Cardiac fibroblast (primary cell): Measurements from ENCODE around the gene TLCD3B.
"Not testable (repeated sequence)": the region's sequence is repeated elsewhere in the genome, so short reads cannot be mapped to it uniquely, and the experiment has no call there.

Experiments used
- DNase-seq, 2 donors: peaks; one replicate each; pipeline versions ENCODE4 v3.0.0 to v3.0.0-alpha.2; 2010; ENCODE audit warnings: low read depth in 2 of 2
- H3K4me3 ChIP-seq, 2 donors: replicated peaks in 1 of 2; 1 replicate in 1 of 2; 2 replicates in 1 of 2; pipeline ENCODE4 v1.5.1; 2011; ENCODE audit warnings: low read depth in 2 of 2, low read length in 2 of 2, mild to moderate bottlenecking in 2 of 2, moderate library complexity in 1 of 2
- CTCF ChIP-seq: IDR thresholded peaks from one replicate; pipeline ENCODE4 v1.5.1; 2011; ENCODE audit warnings: low read depth, mild to moderate bottlenecking, low read length, inconsistent platforms

TLCD3B gene

DNA sequence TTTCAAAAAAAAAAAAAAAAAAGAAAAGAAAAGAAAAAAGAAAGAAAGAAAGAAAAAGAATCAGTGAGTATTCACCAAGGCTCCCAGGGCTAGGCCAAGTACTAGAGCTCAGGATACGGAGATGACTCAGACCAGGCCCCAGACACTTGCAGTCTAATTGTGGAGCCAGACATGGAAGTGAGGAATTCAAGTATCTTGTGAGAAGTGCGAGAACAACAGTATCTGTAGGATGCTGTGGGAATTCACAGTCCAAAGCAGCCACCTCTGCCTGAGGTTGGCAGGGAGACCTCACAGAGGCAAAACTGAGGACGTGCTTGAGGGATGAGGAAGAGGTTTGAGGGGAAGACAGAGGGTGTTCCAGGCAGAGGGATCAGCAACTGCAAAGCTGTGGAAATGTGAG lies 20.4 kb upstream of the TLCD3B start:
- no peak for TF ChIP-seq CTCF
- H3K4me3 ChIP-seq, result no peak overlapping the region
- peak; percentile 63 to 82 for DNase-seq

DNA sequence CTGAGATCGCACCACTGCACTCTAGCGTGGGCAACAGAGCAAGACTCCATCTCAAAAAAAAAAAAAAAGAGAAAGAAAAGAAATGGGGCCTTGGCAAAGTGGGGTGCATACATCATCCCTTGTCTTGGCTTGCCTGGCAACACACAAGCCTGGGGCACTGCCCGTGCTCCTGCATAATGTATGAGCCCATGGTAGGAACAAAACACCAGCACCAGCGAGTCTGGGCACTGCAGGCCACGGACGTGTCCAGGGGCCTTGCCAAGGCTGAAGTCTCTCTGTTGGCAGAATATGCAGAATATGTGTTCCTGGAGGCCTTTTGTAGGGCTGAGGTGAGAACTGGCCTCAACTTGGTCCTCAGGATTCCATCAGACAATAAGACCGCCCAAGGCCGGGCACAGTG lies 18.8 kb upstream of the TLCD3B start:
- DNase-seq, result no peak
- TF ChIP-seq CTCF, result no peak
- no peak overlapping the region for H3K4me3 ChIP-seq

DNA sequence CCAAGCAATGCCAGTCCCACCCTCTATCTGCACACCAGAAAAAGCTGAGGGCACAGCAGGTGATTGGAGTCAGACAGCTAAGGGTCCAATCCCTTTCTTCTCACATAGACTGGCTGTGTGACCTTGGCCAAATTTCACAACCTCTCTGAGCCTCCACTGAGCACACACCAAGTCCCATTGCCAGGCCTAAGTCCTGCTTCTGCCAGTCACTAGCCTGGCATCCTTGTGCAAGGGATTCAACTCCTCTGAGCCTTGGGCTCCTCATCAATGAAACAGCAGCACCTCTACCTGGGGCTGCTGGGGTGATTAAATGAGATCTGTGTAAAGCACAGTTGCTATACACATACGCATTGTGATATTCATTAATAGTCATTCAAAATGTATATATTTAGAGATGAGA lies 15.5 kb upstream of the TLCD3B start:
- H3K4me3 ChIP-seq, result no peak overlapping the region
- TF ChIP-seq CTCF, result no peak
- no peak for DNase-seq

- DNase-seq, result no peak
- TF ChIP-seq CTCF, result no peak
- no peak overlapping the region for H3K4me3 ChIP-seq
Observed at GRCh38 chr16:30046178-30046577, 15.1 kb upstream of the TLCD3B start.

DNA sequence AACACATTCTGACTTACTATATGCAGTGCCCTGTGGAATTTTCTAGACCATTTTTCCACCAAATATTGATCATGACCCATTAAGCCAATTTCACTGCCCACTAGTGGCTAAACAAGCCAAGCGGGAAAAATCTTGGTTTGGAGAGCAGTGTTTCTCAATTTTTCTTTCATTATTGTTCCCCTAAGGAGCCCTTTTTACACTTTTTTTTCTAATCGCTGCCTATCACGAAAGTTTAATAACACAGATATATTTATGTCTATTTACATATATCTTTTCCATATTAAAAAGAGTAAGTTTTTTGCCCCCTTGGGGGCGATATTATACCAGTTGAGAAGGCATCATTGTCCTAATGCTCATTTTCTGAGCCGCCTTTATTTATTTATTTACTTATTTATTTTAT lies 10.8 kb upstream of the TLCD3B start:
- no peak overlapping the region for H3K4me3 ChIP-seq
- DNase-seq, result peak; percentile 69 to 70
- peak; percentile 30 for TF ChIP-seq CTCF

DNA sequence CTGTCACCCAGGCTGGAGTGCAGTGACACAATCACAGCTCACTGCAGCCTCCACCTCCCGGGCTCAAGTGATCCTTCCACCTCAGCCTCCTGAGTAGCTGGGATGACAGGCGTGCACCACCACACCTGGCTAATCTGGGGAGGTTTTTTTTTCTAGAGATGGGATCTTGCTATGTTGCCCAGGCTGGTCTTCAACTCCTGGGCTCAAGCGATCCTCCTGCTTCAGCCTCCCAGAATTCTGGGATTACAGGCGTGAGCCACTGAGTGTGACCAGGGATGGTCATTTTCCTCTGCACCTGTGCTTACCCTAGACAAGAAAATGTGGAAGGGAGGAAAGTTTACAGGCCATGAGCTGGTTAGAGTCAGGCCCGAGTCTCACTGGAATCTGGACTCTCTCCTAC lies 9.6 kb upstream of the TLCD3B start:
- H3K4me3 ChIP-seq, DNase-seq: not testable (repeated sequence)

DNA sequence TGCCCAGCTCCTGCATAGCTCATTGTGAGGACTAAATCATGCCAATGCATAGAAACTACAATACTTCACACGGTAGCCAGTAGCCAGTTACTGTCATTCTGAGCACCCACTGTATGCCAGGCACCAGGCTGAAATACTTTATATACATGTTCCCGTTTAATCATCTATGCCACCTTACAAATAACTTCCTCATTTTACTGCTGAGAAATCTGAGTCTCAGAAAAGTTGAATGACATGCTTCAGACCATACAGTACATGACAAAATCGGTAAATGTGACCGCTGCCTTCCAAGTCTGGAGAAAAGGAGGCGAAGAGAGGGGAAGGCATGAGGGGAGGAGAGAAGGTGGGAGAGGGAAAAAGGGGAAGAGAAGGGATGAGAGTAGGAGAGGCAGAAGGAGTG lies 9.2 kb upstream of the TLCD3B start:
- no peak for TF ChIP-seq CTCF
- H3K4me3 ChIP-seq, result no peak overlapping the region
- DNase-seq, result no peak
